IMR-90 (cell line): Measurements from ENCODE around the gene BTK.

Source experiments
- BHLHE40 ChIP-seq: fragments of 150-350 bp; IDR thresholded peaks from 2 replicates; pipeline ENCODE4 v1.6.1; 2016; ENCODE audit warnings: mild to moderate bottlenecking, low read depth, low read length
- CEBPB ChIP-seq: IDR thresholded peaks from 2 replicates; pipeline ENCODE4 v1.6.1; 2012; ENCODE audit warnings: low read depth, low read length, improper control_type of control experiment
- CHD1 ChIP-seq: IDR thresholded peaks from 2 replicates; pipeline ENCODE4 v1.6.1; 2012; ENCODE audit warnings: low read depth, low read length, improper control_type of control experiment
- CTCF ChIP-seq: conservative IDR thresholded peaks from 2 replicates; pipeline ENCODE4 v1.5.1; 2012; ENCODE audit warnings: mild to moderate bottlenecking, low read depth, low read length, improper control_type of control experiment
- MAFK ChIP-seq: IDR thresholded peaks from 2 replicates; pipeline ENCODE4 v1.6.1; 2012; ENCODE audit warnings: low read depth, low read length, improper control_type of control experiment
- MAZ ChIP-seq: IDR thresholded peaks from 2 replicates; pipeline ENCODE4 v1.6.1; 2012; ENCODE audit warnings: low read depth, mild to moderate bottlenecking, low read length, improper control_type of control experiment, moderate library complexity, borderline replicate concordance
- MXI1 ChIP-seq: IDR thresholded peaks from 2 replicates; pipeline ENCODE4 v1.6.1; 2012; ENCODE audit warnings: low read depth, mild to moderate bottlenecking, low read length, moderate library complexity, borderline replicate concordance
- NFE2L2 ChIP-seq: fragments of 150-350 bp; IDR thresholded peaks from 2 replicates; pipeline ENCODE4 v1.6.1; 2016; ENCODE audit warnings: low read depth, mild to moderate bottlenecking, low read length
- POLR2A ChIP-seq: IDR thresholded peaks from 2 replicates; pipeline ENCODE4 v1.6.1; 2012; ENCODE audit warnings: mild to moderate bottlenecking, low read depth, low read length
- RAD21 ChIP-seq: IDR thresholded peaks from 2 replicates; pipeline ENCODE4 v1.6.1; 2012; ENCODE audit warnings: low read length, improper control_type of control experiment
- RCOR1 ChIP-seq: IDR thresholded peaks from 2 replicates; pipeline ENCODE4 v1.6.1; 2012; ENCODE audit warnings: mild to moderate bottlenecking, low read length, improper control_type of control experiment; ENCODE audit not compliant: insufficient replicate concordance
- RFX5 ChIP-seq: IDR thresholded peaks from 2 replicates; pipeline ENCODE4 v1.8.0; 2012; ENCODE audit warnings: low read depth, mild to moderate bottlenecking, low read length, moderate library complexity
- SMC3 ChIP-seq: fragments of 150-350 bp; IDR thresholded peaks from 2 replicates; pipeline ENCODE4 v1.6.1; 2016; ENCODE audit warnings: low read depth, mild to moderate bottlenecking, antibody characterized with exemption, low read length, moderate library complexity
- USF2 ChIP-seq: fragments of 150-350 bp; IDR thresholded peaks from 2 replicates; pipeline ENCODE4 v1.6.1; 2017; ENCODE audit warnings: mild to moderate bottlenecking, antibody characterized with exemption, low read length, low read depth

GRCh38 chrX:101399825-101400224 lies 13.8 kb upstream of the BTK start:
- no peak for TF ChIP-seq CEBPB
- TF ChIP-seq POLR2A, result no peak
- TF ChIP-seq CTCF, result no peak
- TF ChIP-seq RAD21, result no peak
- no peak for TF ChIP-seq MAZ
- TF ChIP-seq MAFK, result no peak
- no peak for TF ChIP-seq RFX5
- no peak for TF ChIP-seq SMC3
- no peak for TF ChIP-seq NFE2L2
- TF ChIP-seq CHD1, result no peak
- TF ChIP-seq RCOR1, result no peak
- no peak for TF ChIP-seq MXI1
- no peak for TF ChIP-seq BHLHE40
- no peak for TF ChIP-seq USF2
